SK-N-SH treated with all-trans-retinoic acid at 6 μM for 48 hours (cell line): Measurements from ENCODE around the gene PRDM15.

Source experiments
- ATAC-seq: fragments of 200-7000 bp; cut with Tn5 transposase; 3 replicates; pipeline ENCODE4 v1.9.1; 2020; ENCODE audit warnings: mild to moderate bottlenecking, moderate library complexity
- BACH2 ChIP-seq: fragments of 250-450 bp; sonication (Bioruptor Pico); IDR thresholded peaks from 2 replicates; pipeline ENCODE4 v1.9.0; 2021; ENCODE audit warnings: mild to moderate bottlenecking, borderline replicate concordance
- CREB5 ChIP-seq: fragments of 250-450 bp; sonication (Bioruptor Pico); IDR thresholded peaks from 2 replicates; pipeline ENCODE4 v1.5.1; 2020; ENCODE audit warnings: low read depth, mild to moderate bottlenecking, moderate library complexity
- CSDC2 ChIP-seq: fragments of 250-450 bp; sonication (Bioruptor Pico); IDR thresholded peaks from 2 replicates; pipeline ENCODE4 v1.5.0; 2020; ENCODE audit warnings: mild to moderate bottlenecking, moderate library complexity
- CSRNP3 ChIP-seq: fragments of 250-450 bp; sonication (Bioruptor Pico); IDR thresholded peaks from 2 replicates; pipeline ENCODE4 v1.5.1; 2021; ENCODE audit warnings: mild to moderate bottlenecking, moderate library complexity
- GLIS3 ChIP-seq: fragments of 250-450 bp; sonication (Bioruptor Pico); IDR thresholded peaks from 2 replicates; pipeline ENCODE4 v1.5.0; 2020; ENCODE audit warnings: mild to moderate bottlenecking, moderate library complexity
- OSR1 ChIP-seq: fragments of 250-450 bp; sonication (Bioruptor Pico); IDR thresholded peaks from 2 replicates; pipeline ENCODE4 v1.8.0; 2022; ENCODE audit warnings: moderate library complexity, mild to moderate bottlenecking, inconsistent platforms
- PPARA ChIP-seq: fragments of 250-450 bp; sonication (Bioruptor Pico); IDR thresholded peaks from 2 replicates; pipeline ENCODE4 v1.5.0; 2020; ENCODE audit warnings: mild to moderate bottlenecking, borderline replicate concordance
- RARB ChIP-seq: fragments of 250-450 bp; sonication (Bioruptor Pico); IDR thresholded peaks from 2 replicates; pipeline ENCODE4 v1.8.0; 2021; ENCODE audit warnings: mild to moderate bottlenecking, moderate library complexity
- SNAI2 ChIP-seq: fragments of 250-450 bp; sonication (Bioruptor Pico); IDR thresholded peaks from 2 replicates; pipeline ENCODE4 v1.5.0; 2020; ENCODE audit warnings: mild to moderate bottlenecking, moderate library complexity
- TCF4 ChIP-seq: fragments of 250-450 bp; sonication (Bioruptor Pico); IDR thresholded peaks from 2 replicates; pipeline ENCODE4 v1.8.0; 2021; ENCODE audit warnings: mild to moderate bottlenecking, moderate library complexity, borderline replicate concordance
- TOX ChIP-seq: fragments of 250-450 bp; sonication (Bioruptor Pico); IDR thresholded peaks from 2 replicates; pipeline ENCODE4 v1.8.0; 2021; ENCODE audit warnings: mild to moderate bottlenecking, moderate library complexity, borderline replicate concordance
- ZFP3 ChIP-seq: fragments of 250-450 bp; sonication (Bioruptor Pico); IDR thresholded peaks from 2 replicates; pipeline ENCODE4 v1.5.0; 2020; ENCODE audit warnings: mild to moderate bottlenecking, moderate library complexity
- ZNF565 ChIP-seq: fragments of 450-650 bp; formaldehyde crosslinking; conservative IDR thresholded peaks from 2 replicates; pipeline ENCODE4 v1.5.0; 2020; ENCODE audit warnings: low read depth, mild to moderate bottlenecking, moderate library complexity
- ZNF8 ChIP-seq: fragments of 450-650 bp; formaldehyde crosslinking; IDR thresholded peaks from 2 replicates; pipeline ENCODE4 v1.5.0; 2020; ENCODE audit warnings: mild to moderate bottlenecking, moderate library complexity
- TF ChIP-seq, protein P1 (sequence below): fragments of 250-450 bp; sonication (Bioruptor Pico); IDR thresholded peaks from 2 replicates; pipeline ENCODE4 v1.5.0; 2020; ENCODE audit warnings: mild to moderate bottlenecking, moderate library complexity
- TF ChIP-seq, protein P2 (sequence below): fragments of 250-450 bp; sonication (Bioruptor Pico); IDR thresholded peaks from 2 replicates; pipeline ENCODE4 v1.8.0; 2021; ENCODE audit warnings: low read depth, mild to moderate bottlenecking, moderate library complexity, borderline replicate concordance

Gene PRDM15

DNA sequence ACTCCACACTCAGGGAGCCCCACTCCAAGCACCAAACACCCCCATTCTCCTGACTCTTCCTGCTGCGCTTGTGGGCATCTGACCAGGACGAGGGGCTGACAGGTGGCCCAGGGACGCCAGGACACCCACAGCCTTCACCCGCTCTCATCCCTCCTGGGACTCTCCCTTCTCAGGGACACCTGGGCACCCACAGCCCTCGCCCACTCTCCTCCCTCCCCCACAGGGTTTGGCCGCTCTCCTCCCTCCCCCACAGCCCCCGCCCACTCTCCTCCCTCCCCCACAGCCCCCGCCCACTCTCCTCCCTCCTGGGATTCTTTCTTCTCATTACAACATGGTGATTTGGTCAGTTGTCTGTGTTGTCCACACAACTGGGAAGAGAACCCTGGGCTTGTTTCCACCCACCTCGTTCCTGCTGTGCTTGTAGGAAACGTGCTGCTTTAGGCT, 43.4 kb downstream of the PRDM15 start (continued):
- TF ChIP-seq RARB (CRISPR knock-in tag) = no peak
- TF ChIP-seq ZFP3 (CRISPR knock-in tag) = no peak
- no peak for TF ChIP-seq SNAI2 (CRISPR knock-in tag)

DNA sequence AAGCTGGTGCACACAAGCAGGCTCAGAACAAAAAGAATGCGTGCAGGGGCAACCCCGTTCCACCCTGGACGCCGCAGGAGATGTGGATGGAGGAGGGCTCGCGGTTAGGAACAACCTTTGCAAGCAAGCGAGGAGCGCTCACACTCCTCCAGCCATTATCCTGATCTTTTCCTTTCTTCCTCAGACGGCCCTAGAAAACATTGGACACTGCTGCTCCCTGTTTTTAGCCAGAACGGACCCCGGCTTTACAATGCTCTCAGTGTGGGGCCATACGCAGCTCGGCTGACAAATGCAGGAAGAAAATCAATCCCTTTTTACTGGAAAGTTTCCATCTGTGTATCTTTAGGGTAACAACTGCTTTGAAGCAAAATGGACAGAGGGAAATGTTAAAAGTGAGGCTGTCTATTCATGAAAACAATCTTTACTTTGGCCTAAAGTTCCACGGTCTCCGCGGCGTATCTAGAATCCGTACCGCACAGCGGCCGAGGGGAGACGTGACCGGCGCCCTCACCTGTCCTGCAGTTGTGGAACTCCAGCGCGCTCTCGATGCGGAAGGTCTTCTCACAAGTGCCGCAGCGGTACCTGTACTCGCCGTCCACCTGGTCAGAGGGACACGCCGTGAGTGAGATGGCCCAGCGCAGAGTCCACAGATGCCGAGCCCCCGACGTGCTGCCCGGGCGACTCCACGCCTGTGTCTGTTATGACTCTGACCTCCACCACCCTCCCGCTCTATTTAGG, 44.0 kb downstream of the PRDM15 start:
- TF ChIP-seq SNAI2 (CRISPR knock-in tag) (no peak), BACH2 (CRISPR knock-in tag) (no peak), PPARA (CRISPR knock-in tag) (no peak), CSDC2 (CRISPR knock-in tag) (no peak), CREB5 (CRISPR knock-in tag) (no peak), OSR1 (CRISPR knock-in tag) (no peak), GLIS3 (CRISPR knock-in tag) (no peak)
- TF ChIP-seq, protein P1, sequence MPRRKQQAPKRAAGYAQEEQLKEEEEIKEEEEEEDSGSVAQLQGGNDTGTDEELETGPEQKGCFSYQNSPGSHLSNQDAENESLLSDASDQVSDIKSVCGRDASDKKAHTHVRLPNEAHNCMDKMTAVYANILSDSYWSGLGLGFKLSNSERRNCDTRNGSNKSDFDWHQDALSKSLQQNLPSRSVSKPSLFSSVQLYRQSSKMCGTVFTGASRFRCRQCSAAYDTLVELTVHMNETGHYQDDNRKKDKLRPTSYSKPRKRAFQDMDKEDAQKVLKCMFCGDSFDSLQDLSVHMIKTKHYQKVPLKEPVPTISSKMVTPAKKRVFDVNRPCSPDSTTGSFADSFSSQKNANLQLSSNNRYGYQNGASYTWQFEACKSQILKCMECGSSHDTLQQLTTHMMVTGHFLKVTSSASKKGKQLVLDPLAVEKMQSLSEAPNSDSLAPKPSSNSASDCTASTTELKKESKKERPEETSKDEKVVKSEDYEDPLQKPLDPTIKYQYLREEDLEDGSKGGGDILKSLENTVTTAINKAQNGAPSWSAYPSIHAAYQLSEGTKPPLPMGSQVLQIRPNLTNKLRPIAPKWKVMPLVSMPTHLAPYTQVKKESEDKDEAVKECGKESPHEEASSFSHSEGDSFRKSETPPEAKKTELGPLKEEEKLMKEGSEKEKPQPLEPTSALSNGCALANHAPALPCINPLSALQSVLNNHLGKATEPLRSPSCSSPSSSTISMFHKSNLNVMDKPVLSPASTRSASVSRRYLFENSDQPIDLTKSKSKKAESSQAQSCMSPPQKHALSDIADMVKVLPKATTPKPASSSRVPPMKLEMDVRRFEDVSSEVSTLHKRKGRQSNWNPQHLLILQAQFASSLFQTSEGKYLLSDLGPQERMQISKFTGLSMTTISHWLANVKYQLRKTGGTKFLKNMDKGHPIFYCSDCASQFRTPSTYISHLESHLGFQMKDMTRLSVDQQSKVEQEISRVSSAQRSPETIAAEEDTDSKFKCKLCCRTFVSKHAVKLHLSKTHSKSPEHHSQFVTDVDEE (CRISPR knock-in tag) = no peak
- TF ChIP-seq, protein P2, sequence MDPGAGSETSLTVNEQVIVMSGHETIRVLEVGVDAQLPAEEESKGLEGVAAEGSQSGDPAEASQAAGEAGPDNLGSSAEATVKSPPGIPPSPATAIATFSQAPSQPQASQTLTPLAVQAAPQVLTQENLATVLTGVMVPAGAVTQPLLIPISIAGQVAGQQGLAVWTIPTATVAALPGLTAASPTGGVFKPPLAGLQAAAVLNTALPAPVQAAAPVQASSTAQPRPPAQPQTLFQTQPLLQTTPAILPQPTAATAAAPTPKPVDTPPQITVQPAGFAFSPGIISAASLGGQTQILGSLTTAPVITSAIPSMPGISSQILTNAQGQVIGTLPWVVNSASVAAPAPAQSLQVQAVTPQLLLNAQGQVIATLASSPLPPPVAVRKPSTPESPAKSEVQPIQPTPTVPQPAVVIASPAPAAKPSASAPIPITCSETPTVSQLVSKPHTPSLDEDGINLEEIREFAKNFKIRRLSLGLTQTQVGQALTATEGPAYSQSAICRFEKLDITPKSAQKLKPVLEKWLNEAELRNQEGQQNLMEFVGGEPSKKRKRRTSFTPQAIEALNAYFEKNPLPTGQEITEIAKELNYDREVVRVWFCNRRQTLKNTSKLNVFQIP = no peak
- ATAC-seq = no peak

- no peak for TF ChIP-seq GLIS3 (CRISPR knock-in tag)
- no peak for TF ChIP-seq CSRNP3 (CRISPR knock-in tag)
- no peak for TF ChIP-seq TCF4 (CRISPR knock-in tag)
- TF ChIP-seq, protein P2 = no peak
- TF ChIP-seq ZNF8 = no peak
- no peak for TF ChIP-seq ZNF565
- ATAC-seq = no peak
Measured at GRCh38 chr21:41834252-41834925, 44.8 kb downstream of the PRDM15 start.

DNA sequence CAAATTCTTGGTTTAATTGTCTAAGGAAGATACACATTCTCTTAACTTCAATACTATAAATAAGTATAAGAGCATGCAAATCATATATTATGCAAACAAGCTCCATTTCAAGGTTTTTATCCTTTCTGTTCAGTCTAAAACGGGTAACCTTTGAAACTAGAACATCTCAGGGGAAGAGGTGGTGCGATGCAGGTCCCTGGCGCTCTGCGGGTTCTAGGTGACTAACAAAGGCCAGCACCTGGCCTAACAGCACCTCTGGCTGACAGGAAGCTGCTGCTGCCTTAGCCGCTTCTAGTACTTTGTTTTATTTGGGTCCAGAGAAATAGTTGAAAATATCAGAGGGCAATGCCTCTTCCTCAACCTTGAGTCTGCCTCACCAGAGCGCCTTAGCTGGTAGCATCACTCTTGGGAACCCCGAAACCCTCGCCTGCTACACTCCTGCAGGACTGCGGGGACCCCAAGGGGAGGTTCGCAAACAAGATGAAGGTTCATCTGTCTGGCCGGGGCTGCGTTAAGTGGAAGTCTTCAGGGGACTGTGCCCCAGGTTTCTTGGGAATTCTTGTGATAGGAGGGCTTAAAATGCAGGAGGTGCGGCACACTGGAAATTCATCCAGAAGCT, 45.5 kb downstream of the PRDM15 start:
- no peak for TF ChIP-seq TOX (CRISPR knock-in tag)
- TF ChIP-seq, all 23 proteins: peak for 0
- no peak for ATAC-seq
